ENCODE measurements around the gene TRPM1. TPM values are rescaled to one million over a fixed set of nuclear protein-coding genes. Genes with fewer than 3 reads are reported as not detected.

Gene TRPM1
- total RNA-seq, 1 donor from 2014 or later: not detected

- intact Hi-C loops (cut with micrococcal nuclease): no loop called here
- Mint-ChIP-seq H3K4me3 (ENCODE audit: low read depth) (no peak overlapping the region), H3K36me3 (ENCODE audit: low read depth) (peaks cover 9% of the 10 kb centered on the region), H3K4me1 (ENCODE audit: low read depth) (peaks cover 11% of the 10 kb centered on the region), H3K27ac (no peak overlapping the region), H3K27me3 (ENCODE audit: low read depth) (peaks cover 16% of the 10 kb centered on the region), H3K9me3 (peaks cover 20% of the 10 kb centered on the region)
- DNase-seq (ENCODE audit: low spot score): no peak
Observed at GRCh38 chr15:31013863-31014607, 87.5 kb downstream of the TRPM1 start.

GRCh38 chr15:31012455-31012854, 89.1 kb downstream of the TRPM1 start:
- Mint-ChIP-seq H3K4me3 (ENCODE audit: low read depth) (no peak overlapping the region), H3K36me3 (ENCODE audit: low read depth) (peaks cover 9% of the 10 kb centered on the region), H3K9me3 (peaks cover 20% of the 10 kb centered on the region), H3K4me1 (ENCODE audit: low read depth) (peaks cover 11% of the 10 kb centered on the region), H3K27ac (no peak overlapping the region), H3K27me3 (ENCODE audit: low read depth) (peaks cover 23% of the 10 kb centered on the region)
- intact Hi-C loops (cut with micrococcal nuclease): no loop called here
- DNase-seq (ENCODE audit: low spot score): no peak

- peaks cover 19% of the 10 kb centered on the region for H3K4me1 Mint-ChIP-seq (ENCODE audit: low read depth)
- no peak for DNase-seq (ENCODE audit: low spot score)
- H3K27me3 Mint-ChIP-seq (ENCODE audit: low read depth): peaks cover 39% of the 10 kb centered on the region
- intact Hi-C loops (cut with micrococcal nuclease): no loop called here
- H3K36me3 Mint-ChIP-seq (ENCODE audit: low read depth): peaks cover 9% of the 10 kb centered on the region
- no peak overlapping the region for H3K4me3 Mint-ChIP-seq (ENCODE audit: low read depth)
- no peak overlapping the region for H3K27ac Mint-ChIP-seq
- H3K9me3 Mint-ChIP-seq: peaks cover 20% of the 10 kb centered on the region
Observed at GRCh38 chr15:31010036-31010435, 91.5 kb downstream of the TRPM1 start.

GRCh38 chr15:31005660-31006059, 95.9 kb downstream of the TRPM1 start:
- Mint-ChIP-seq H3K27ac (no peak overlapping the region), H3K9me3 (no peaks in the 10 kb centered on the region), H3K27me3 (ENCODE audit: low read depth) (peaks cover 55% of the 10 kb centered on the region), H3K36me3 (ENCODE audit: low read depth) (no peaks in the 10 kb centered on the region), H3K4me1 (ENCODE audit: low read depth) (peaks cover 14% of the 10 kb centered on the region), H3K4me3 (ENCODE audit: low read depth) (no peak overlapping the region)
- DNase-seq (ENCODE audit: low spot score): no peak
- intact Hi-C loops (cut with micrococcal nuclease): no loop called here

GRCh38 chr15:31004220-31004733, 97.2 kb downstream of the TRPM1 start:
- intact Hi-C loops (cut with micrococcal nuclease): no loop called here
- H3K9me3 Mint-ChIP-seq: no peaks in the 10 kb centered on the region
- H3K27me3 Mint-ChIP-seq (ENCODE audit: low read depth): peaks cover 54% of the 10 kb centered on the region
- H3K27ac Mint-ChIP-seq: no peak overlapping the region
- peaks cover 14% of the 10 kb centered on the region for H3K4me1 Mint-ChIP-seq (ENCODE audit: low read depth)
- no peaks in the 10 kb centered on the region for H3K36me3 Mint-ChIP-seq (ENCODE audit: low read depth)
- H3K4me3 Mint-ChIP-seq (ENCODE audit: low read depth): no peak overlapping the region
- DNase-seq (ENCODE audit: low spot score): no peak

- Mint-ChIP-seq H3K27ac (no peak overlapping the region), H3K4me1 (ENCODE audit: low read depth) (peaks cover 14% of the 10 kb centered on the region), H3K9me3 (no peaks in the 10 kb centered on the region), H3K4me3 (ENCODE audit: low read depth) (no peak overlapping the region), H3K36me3 (ENCODE audit: low read depth) (no peaks in the 10 kb centered on the region), H3K27me3 (ENCODE audit: low read depth) (peaks cover 42% of the 10 kb centered on the region)
- intact Hi-C loops (cut with micrococcal nuclease): no loop called here
- no peak for DNase-seq (ENCODE audit: low spot score)
Observed at GRCh38 chr15:31001702-31002101, 99.8 kb downstream of the TRPM1 start.

- H3K4me3 Mint-ChIP-seq (ENCODE audit: low read depth): no peak overlapping the region
- intact Hi-C loops (cut with micrococcal nuclease): loop anchor here (5.0 to 10.0 kb wide), 2 partner anchors 52 to 485 kb away; no protein-coding TSS in a partner anchor
- no peaks in the 10 kb centered on the region for H3K9me3 Mint-ChIP-seq
- peaks cover 6% of the 10 kb centered on the region for H3K4me1 Mint-ChIP-seq (ENCODE audit: low read depth)
- no peak overlapping the region for H3K27ac Mint-ChIP-seq
- no peak for DNase-seq (ENCODE audit: low spot score)
- H3K36me3 Mint-ChIP-seq (ENCODE audit: low read depth): no peaks in the 10 kb centered on the region
- peaks cover 42% of the 10 kb centered on the region for H3K27me3 Mint-ChIP-seq (ENCODE audit: low read depth)
Observed at GRCh38 chr15:30999729-31000128, 101.8 kb downstream of the TRPM1 start.

GRCh38 chr15:30997270-30997669, 104.3 kb downstream of the TRPM1 start:
- H3K27ac Mint-ChIP-seq: no peak overlapping the region
- H3K27me3 Mint-ChIP-seq (ENCODE audit: low read depth): peaks cover 29% of the 10 kb centered on the region
- DNase-seq (ENCODE audit: low spot score): no peak
- H3K9me3 Mint-ChIP-seq: no peaks in the 10 kb centered on the region
- no peak overlapping the region for H3K4me3 Mint-ChIP-seq (ENCODE audit: low read depth)
- intact Hi-C loops (cut with micrococcal nuclease): loop anchor here (5.0 to 10.0 kb wide), 2 partner anchors 50 to 488 kb away; no protein-coding TSS in a partner anchor
- H3K36me3 Mint-ChIP-seq (ENCODE audit: low read depth): no peaks in the 10 kb centered on the region
- peaks cover 1% of the 10 kb centered on the region for H3K4me1 Mint-ChIP-seq (ENCODE audit: low read depth)

- DNase-seq (ENCODE audit: low spot score): no peak
- intact Hi-C loops (cut with micrococcal nuclease): loop anchor here (5.0 to 10.0 kb wide), 2 partner anchors 90 to 492 kb away; partner anchors contain the start of gene FAN1
Observed at GRCh38 chr15:30992249-30992864, 109.2 kb downstream of the TRPM1 start.

GRCh38 chr15:30991255-30992235, 110.0 kb downstream of the TRPM1 start, which contains the start of gene MTMR10:
Gene MTMR10 (minus strand): TSS chr15:30991628. CDS start chr15:30991506, 122 bp downstream.
- intact Hi-C loops (cut with micrococcal nuclease): loop anchor here (2.0 to 10.0 kb wide), 4 partner anchors 89 to 493 kb away; partner anchors contain the start of genes FAN1 and KLF13
- H3K27me3 Mint-ChIP-seq (ENCODE audit: low read depth): peaks cover 10% of the 10 kb centered on the region
- H3K9me3 Mint-ChIP-seq: no peaks in the 10 kb centered on the region
- H3K36me3 Mint-ChIP-seq (ENCODE audit: low read depth): peaks cover 13% of the 10 kb centered on the region
- peak; percentile 75 for DNase-seq (ENCODE audit: low spot score)
- peak within 1 kb of the TSS; percentile 83 for H3K27ac Mint-ChIP-seq
- H3K4me1 Mint-ChIP-seq (ENCODE audit: low read depth): peaks cover 19% of the 10 kb centered on the region
- H3K4me3 Mint-ChIP-seq (ENCODE audit: low read depth): peak within 1 kb of the TSS; percentile 90

More at GRCh38 chr15:30992249-30992864, 109.2 kb downstream of the TRPM1 start:
- H3K9me3 Mint-ChIP-seq: no peaks in the 10 kb centered on the region
- H3K27ac Mint-ChIP-seq: peak overlapping the region; percentile 69
- peak overlapping the region; percentile 84 for H3K4me3 Mint-ChIP-seq (ENCODE audit: low read depth)
- peaks cover 19% of the 10 kb centered on the region for H3K4me1 Mint-ChIP-seq (ENCODE audit: low read depth)
- peaks cover 10% of the 10 kb centered on the region for H3K36me3 Mint-ChIP-seq (ENCODE audit: low read depth)
- peaks cover 11% of the 10 kb centered on the region for H3K27me3 Mint-ChIP-seq (ENCODE audit: low read depth)

GRCh38 chr15:30990446-30991254, 110.9 kb downstream of the TRPM1 start:
- Mint-ChIP-seq H3K4me3 (ENCODE audit: low read depth) (peak overlapping the region; percentile 90), H3K27me3 (ENCODE audit: low read depth) (peaks cover 3% of the 10 kb centered on the region), H3K27ac (peak overlapping the region; percentile 83), H3K36me3 (ENCODE audit: low read depth) (peaks cover 15% of the 10 kb centered on the region), H3K4me1 (ENCODE audit: low read depth) (peaks cover 19% of the 10 kb centered on the region), H3K9me3 (no peaks in the 10 kb centered on the region)
- intact Hi-C loops (cut with micrococcal nuclease): loop anchor here (2.0 to 10.0 kb wide), 4 partner anchors 88 to 494 kb away; partner anchors contain the start of genes FAN1 and KLF13
- no peak for DNase-seq (ENCODE audit: low spot score)
